Lung microvascular endothelial cell (primary cell): Measurements from ENCODE around the gene NCAM2. TPM values are rescaled to one million over a fixed set of nuclear protein-coding genes. Genes with fewer than 3 reads are reported as not detected.

Experiments
- DNase-seq, 2 donors: peaks; one replicate each; pipeline versions ENCODE4 v3.0.0 to v3.0.0-alpha.2; 2010; ENCODE audit warnings: low read depth in 2 of 2
- total RNA-seq: library from RNA; depleted of rRNA; stranded (reverse); fragments of >200 nt; gene quantifications from 2 replicates; pipeline ENCODE4 v1.2.1, GENCODE V29; 2014

Gene NCAM2
- under 0.01 TPM in 2 replicates for total RNA-seq

- peak; percentile 8 to 41 for DNase-seq
These were observed at the start of gene NCAM2 for GRCh38 chr21:20997636-20998455. Gene NCAM2, plus strand, starts transcription at chr21:20998409.

- no peak for DNase-seq
These were observed 48.3 kb upstream of the NCAM2 start for GRCh38 chr21:20949884-20950283.

- DNase-seq = no peak
These were observed 32.4 kb upstream of the NCAM2 start for GRCh38 chr21:20965816-20966215.

GRCh38 chr21:20968391-20968790, 29.8 kb upstream of the NCAM2 start:
- no peak for DNase-seq

GRCh38 chr21:20970691-20971090, 27.5 kb upstream of the NCAM2 start:
- DNase-seq = no peak

- DNase-seq = peak; percentile 18 to 36
These were observed 26.8 kb upstream of the NCAM2 start for GRCh38 chr21:20971296-20971921.

GRCh38 chr21:20994790-20995189, 3.4 kb upstream of the NCAM2 start:
- DNase-seq = no peak

- no peak for DNase-seq
These were observed 1.5 kb upstream of the NCAM2 start for GRCh38 chr21:20996421-20997310.

- no peak for DNase-seq
These were observed 936 bp upstream of the NCAM2 start for GRCh38 chr21:20997311-20997635.

GRCh38 chr21:20998456-20998789, 214 bp downstream of the NCAM2 start:
- DNase-seq = no peak

- no peak for DNase-seq
These were observed 677 bp downstream of the NCAM2 start for GRCh38 chr21:20998886-20999285.

GRCh38 chr21:20999659-21000058, 1.4 kb downstream of the NCAM2 start:
- peak; percentile 12 to 28 for DNase-seq

GRCh38 chr21:21000591-21001175, 2.5 kb downstream of the NCAM2 start:
- no peak for DNase-seq

- DNase-seq = no peak
These were observed 3.4 kb downstream of the NCAM2 start for GRCh38 chr21:21001591-21002100.

- no peak for DNase-seq
These were observed 3.9 kb downstream of the NCAM2 start for GRCh38 chr21:21002153-21002552.

- peak in 1 of 2 donors; percentile 2 for DNase-seq
These were observed 5.5 kb downstream of the NCAM2 start for GRCh38 chr21:21003701-21004100.

GRCh38 chr21:21007606-21008005, 9.4 kb downstream of the NCAM2 start:
- DNase-seq = no peak

GRCh38 chr21:21010228-21010627, 12.0 kb downstream of the NCAM2 start:
- DNase-seq = no peak

- DNase-seq = no peak
These were observed 12.5 kb downstream of the NCAM2 start for GRCh38 chr21:21010698-21011097.

- no peak for DNase-seq
These were observed 20.6 kb downstream of the NCAM2 start for GRCh38 chr21:21018821-21019220.

- no peak for DNase-seq
These were observed 21.5 kb downstream of the NCAM2 start for GRCh38 chr21:21019681-21020080.

GRCh38 chr21:21025742-21026141, 27.5 kb downstream of the NCAM2 start:
- DNase-seq = no peak
